Thyroid gland (tissue), 4 donors: ENCODE measurements around the gene TCHH.

Source experiments
- CTCF ChIP-seq, 6 experiments: fragments of 200-600 bp in 3 of 6; fragments of 450-650 bp in 3 of 6; sonication (generic) in 3 of 6; IDR thresholded peaks; one replicate each; pipeline ENCODE4 v1.5.1; 2016 to 2019; ENCODE audit warnings: antibody characterized with exemption in 6 of 6, mild to moderate bottlenecking in 2 of 6, inconsistent platforms in 1 of 6, moderate library complexity in 1 of 6
- POLR2A ChIP-seq, 2 donors: fragments of 450-650 bp; IDR thresholded peaks; one replicate each; pipeline ENCODE4 v1.6.1; 2017; ENCODE audit warnings: antibody characterized with exemption in 2 of 2, mild to moderate bottlenecking in 2 of 2, moderate library complexity in 1 of 2

- TF ChIP-seq POLR2A (IDR thresholded peaks at IDR 0.05): no peak
- no peak for TF ChIP-seq CTCF (IDR thresholded peaks at IDR 0.05)
Measured at GRCh38 chr1:152078831-152079441, 36.3 kb downstream of the TCHH start.
